Smooth muscle cell (in vitro differentiated cells): ENCODE results near the gene ALPK1. TPM values are rescaled to one million over a fixed set of nuclear protein-coding genes. Genes with fewer than 3 reads are reported as not detected.
A peak's percentile ranks its signal among the peaks of the same experiment; 100 is the strongest.

Source experiments
- DNase-seq: peaks from one replicate; lab custom pipeline; 2025; ENCODE audit not compliant: unreplicated experiment; lab: John Stamatoyannopoulos, UW
- H2AFZ ChIP-seq: fragments of 200-600 bp; sonication (generic); 2 replicates; pipeline ENCODE4 v1.6.0; 2016; ENCODE audit warnings: antibody characterized with exemption, low read depth, mild to moderate bottlenecking
- H3F3A ChIP-seq: fragments of 200-600 bp; sonication (generic); 2 replicates; pipeline ENCODE4 v1.6.0; 2017; ENCODE audit warnings: antibody characterized with exemption, low read depth
- H3K27ac ChIP-seq: fragments of 200-600 bp; sonication (generic); 2 replicates; pipeline ENCODE4 v1.5.1; 2016; ENCODE audit warnings: low read depth, mild to moderate bottlenecking
- H3K27me3 ChIP-seq: fragments of 200-600 bp; sonication (generic); 2 replicates; pipeline ENCODE4 v1.6.1; 2016; ENCODE audit warnings: low read depth, mild to moderate bottlenecking
- H3K36me3 ChIP-seq: fragments of 200-600 bp; sonication (generic); 2 replicates; pipeline ENCODE4 v1.5.1; 2016; ENCODE audit warnings: low read depth
- H3K4me1 ChIP-seq: fragments of 200-600 bp; sonication (generic); 2 replicates; pipeline ENCODE4 v1.5.1; 2016; ENCODE audit warnings: low read depth
- H3K4me2 ChIP-seq: fragments of 200-600 bp; sonication (generic); 2 replicates; pipeline ENCODE4 v1.6.0; 2016; ENCODE audit warnings: mild to moderate bottlenecking
- H3K4me3 ChIP-seq: fragments of 200-600 bp; sonication (generic); 2 replicates; pipeline ENCODE4 v1.5.1; 2016; ENCODE audit warnings: mild to moderate bottlenecking
- H3K79me2 ChIP-seq: fragments of 200-600 bp; sonication (generic); 2 replicates; pipeline ENCODE4 v1.6.0; 2016; ENCODE audit warnings: low read depth, mild to moderate bottlenecking
- H3K9ac ChIP-seq: fragments of 200-600 bp; sonication (generic); 2 replicates; pipeline ENCODE4 v1.6.0; 2016; ENCODE audit warnings: low read depth
- H3K9me3 ChIP-seq: fragments of 200-600 bp; sonication (generic); replicated peaks from 2 replicates; pipeline ENCODE4 v1.5.1; 2016; ENCODE audit warnings: low read depth
- H4K20me1 ChIP-seq: fragments of 200-600 bp; sonication (generic); 2 replicates; pipeline ENCODE4 v1.6.0; 2016; ENCODE audit warnings: low read depth
- CTCF ChIP-seq: fragments of 200-600 bp; sonication (generic); IDR thresholded peaks from 2 replicates; pipeline ENCODE4 v1.5.1; 2017; ENCODE audit warnings: borderline replicate concordance, mild to moderate bottlenecking, antibody characterized with exemption; ENCODE audit not compliant: insufficient read depth, poor library complexity, severe bottlenecking
- WGBS: methylation state at CpG from one replicate; pipeline ENCODE4 v1.1.7; 2016; ENCODE audit warnings: low lambda C conversion rate; 5-methylcytosine and 5-hydroxymethylcytosine counted together
- polyA plus RNA-seq: library from polyadenylated mRNA; unstranded; fragments of >200 nt; fragmentation: Nextera tagmentation; extraction: Ambion mirVana; gene quantifications from 2 replicates; pipeline ENCODE4 v1.2.1, GENCODE V29; 2016
- total RNA-seq: library from RNA; depleted of rRNA; stranded (reverse); fragments of >200 nt; gene quantifications from 2 replicates; pipeline ENCODE4 v1.2.3, GENCODE V29; 2014

The ALPK1 gene
- total and polyA plus RNA-seq, 2 experiments from 2014 or later, result 3.9 to 4.4 TPM

DNA sequence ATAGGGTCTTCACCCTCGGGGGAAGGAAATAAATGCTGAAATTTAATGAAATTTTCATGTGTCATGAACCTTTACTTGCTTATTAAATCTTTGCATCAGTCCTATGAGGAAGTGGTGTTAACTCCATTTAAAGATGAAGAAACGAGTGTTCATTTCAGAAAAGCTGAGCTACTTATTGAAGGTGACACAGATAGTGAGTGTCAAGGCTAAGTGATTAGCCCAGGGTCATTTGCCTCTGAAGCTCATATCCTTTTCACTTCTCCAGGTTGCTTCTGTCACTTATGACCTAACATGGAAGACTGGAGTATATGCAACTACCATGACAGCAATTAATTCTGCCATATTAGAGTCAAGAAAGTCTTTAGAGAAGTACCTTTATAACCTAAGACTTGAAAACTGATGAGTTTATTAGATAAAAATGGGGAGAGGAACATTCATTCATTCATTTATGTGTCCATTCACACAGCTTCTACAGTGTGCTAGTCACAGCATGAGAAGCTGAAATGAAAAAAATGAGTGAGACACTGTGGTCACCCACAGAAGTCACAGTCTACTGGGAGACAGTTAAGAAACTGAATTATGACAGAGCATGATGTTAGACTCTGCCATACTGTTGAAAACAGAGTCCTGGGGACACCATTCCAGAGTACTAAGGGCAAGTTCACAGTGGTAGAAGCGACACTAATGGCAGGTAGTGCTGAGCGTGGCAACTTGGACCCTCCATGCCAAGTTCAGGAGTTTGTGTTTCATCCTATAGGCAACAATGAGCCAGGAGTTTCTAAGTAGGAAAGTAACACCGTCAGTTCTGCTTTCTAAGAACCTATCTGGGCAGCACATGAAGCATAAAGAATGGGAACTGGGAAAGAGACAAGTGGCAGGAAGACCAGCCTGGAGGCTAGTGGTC is 21.3 kb downstream of the ALPK1 start:
- H3K27ac ChIP-seq, result no peak overlapping the region
- no peaks in the 10 kb centered on the region for H3F3A ChIP-seq
- H2AFZ ChIP-seq, result no peak overlapping the region
- no peaks in the 10 kb centered on the region for H3K4me1 ChIP-seq
- no peak overlapping the region for H3K9ac ChIP-seq
- no peaks in the 10 kb centered on the region for H4K20me1 ChIP-seq
- WGBS, result 87% methylated on average over 5 of the region's 5 CpGs
- no peak for TF ChIP-seq CTCF
- no peaks in the 10 kb centered on the region for H3K9me3 ChIP-seq
- DNase-seq, result no peak
- no peak overlapping the region for H3K4me3 ChIP-seq
- no peaks in the 10 kb centered on the region for H3K79me2 ChIP-seq
- H3K4me2 ChIP-seq, result no peak overlapping the region
- no peaks in the 10 kb centered on the region for H3K36me3 ChIP-seq
- H3K27me3 ChIP-seq, result peaks cover 33% of the 10 kb centered on the region

DNA sequence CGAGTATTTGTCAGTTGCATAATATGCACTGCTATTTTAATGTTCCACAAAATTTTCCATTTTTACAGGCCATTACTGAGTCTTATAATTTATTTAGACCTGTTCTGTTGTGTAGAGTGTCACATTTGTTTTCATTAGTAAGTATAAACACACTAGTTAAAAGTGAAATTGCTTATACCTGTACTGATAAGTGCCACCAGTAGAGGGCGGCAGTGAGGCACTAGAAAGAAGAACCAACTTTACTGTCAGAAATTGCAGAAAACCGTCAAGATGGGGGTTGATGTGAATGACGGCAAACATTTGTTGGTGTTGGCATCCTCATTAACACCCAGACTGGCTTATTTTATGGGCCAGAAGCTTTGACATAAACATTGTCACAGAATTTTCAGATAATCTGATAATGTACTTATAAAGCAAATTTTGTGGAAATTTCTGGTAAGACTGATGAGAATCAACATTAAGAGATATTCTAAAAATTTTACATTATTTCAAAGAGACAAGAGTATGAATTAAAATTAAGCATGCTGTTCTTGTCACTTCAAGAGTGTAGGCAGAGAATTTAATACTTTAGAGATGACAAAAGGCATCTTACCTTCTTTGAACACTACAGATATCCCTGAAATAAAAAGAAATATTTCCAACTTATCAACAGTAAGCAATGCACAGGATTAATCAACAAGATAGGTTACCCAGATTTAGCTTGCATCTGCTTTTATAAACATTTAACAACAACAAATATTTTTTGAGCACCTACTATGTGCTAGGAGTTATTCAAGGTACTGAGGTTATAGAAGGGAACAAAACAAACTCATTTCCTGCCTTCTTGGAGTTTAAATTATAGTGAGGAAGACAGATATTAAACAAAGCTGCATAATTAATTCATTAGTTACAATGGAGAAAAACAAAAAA is 24.9 kb downstream of the ALPK1 start:
- peak; percentile 96 for TF ChIP-seq CTCF
- no peak overlapping the region for H3K4me3 ChIP-seq
- H3K27ac ChIP-seq, result no peak overlapping the region
- no peaks in the 10 kb centered on the region for H3K4me1 ChIP-seq
- H3K9ac ChIP-seq, result no peak overlapping the region
- DNase-seq, result peak; percentile 2
- no peaks in the 10 kb centered on the region for H3K36me3 ChIP-seq
- H3K27me3 ChIP-seq, result peaks cover 33% of the 10 kb centered on the region
- no peaks in the 10 kb centered on the region for H3K9me3 ChIP-seq
- WGBS, result 30% methylated on average over 4 of the region's 4 CpGs
- no peaks in the 10 kb centered on the region for H3K79me2 ChIP-seq
- no peaks in the 10 kb centered on the region for H4K20me1 ChIP-seq
- no peaks in the 10 kb centered on the region for H3F3A ChIP-seq
- H2AFZ ChIP-seq, result no peak overlapping the region
- H3K4me2 ChIP-seq, result no peak overlapping the region

DNA sequence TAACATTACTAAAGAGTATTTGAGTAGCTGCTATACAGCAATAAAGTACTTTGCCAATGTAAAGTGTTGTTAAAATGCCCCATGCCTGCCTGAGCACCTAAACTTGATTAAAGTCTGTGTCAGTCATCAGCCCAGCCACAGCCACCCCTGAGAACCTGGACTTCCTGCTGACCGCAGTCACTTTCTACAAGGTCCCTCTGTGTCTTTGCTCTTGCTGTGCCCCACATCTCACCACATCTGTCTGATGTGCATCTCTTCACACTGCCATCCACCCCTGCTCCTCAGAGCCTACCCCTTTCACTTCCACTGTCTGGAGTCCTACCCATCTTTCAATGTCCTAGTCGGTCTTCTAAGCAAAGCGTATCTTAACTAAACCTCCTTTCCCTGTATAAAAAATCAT is 25.7 kb downstream of the ALPK1 start:
- Histone ChIP-seq H3K79me2 (no peaks in the 10 kb centered on the region), H3K4me3 (no peak overlapping the region), H3K4me2 (no peak overlapping the region), H3F3A (no peaks in the 10 kb centered on the region), H3K27ac (no peak overlapping the region), H2AFZ (no peak overlapping the region), H3K27me3 (peaks cover 32% of the 10 kb centered on the region), H4K20me1 (no peaks in the 10 kb centered on the region), H3K9ac (no peak overlapping the region), H3K36me3 (no peaks in the 10 kb centered on the region), H3K4me1 (no peaks in the 10 kb centered on the region), H3K9me3 (no peaks in the 10 kb centered on the region)
- 96% methylated on average over 3 of the region's 3 CpGs for WGBS
- DNase-seq, result no peak
- no peak for TF ChIP-seq CTCF
